ENCODE data around the gene ZNF474.

The ZNF474 gene

DNA sequence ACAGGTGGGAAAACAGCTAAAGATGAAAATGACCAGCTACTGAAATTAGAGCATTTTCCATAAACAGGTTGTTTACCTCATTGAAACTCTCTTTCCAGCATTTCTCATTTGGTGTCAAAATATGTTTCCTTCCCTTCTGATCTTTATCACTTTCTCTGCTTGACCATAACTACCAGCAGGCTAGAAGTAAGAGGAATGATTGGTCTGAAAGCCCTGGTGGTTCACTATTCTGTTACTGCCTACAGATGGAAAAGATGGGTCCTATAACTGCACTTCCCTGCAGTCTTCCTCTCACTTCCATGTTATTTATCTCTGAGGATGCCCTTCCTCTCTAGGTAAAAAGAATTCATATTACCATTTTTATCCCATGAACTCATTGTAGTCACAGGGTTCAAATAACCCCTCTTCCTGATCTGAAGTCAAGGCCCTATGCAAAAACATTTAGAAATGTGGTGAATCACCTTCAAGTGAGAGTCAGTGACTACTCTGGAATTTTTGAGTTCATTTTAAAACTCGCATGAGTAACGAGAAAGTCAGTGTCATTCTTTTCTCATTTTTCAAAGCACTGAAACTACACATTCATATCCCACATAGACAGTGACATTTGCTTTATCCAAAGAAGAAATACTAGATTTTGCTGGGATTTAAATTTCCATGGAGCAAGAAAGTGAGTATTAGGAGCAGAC lies 51.7 kb downstream of the ZNF474 start:
- peak; percentile 56 for DNase-seq (ENCODE audit: low read depth)

DNA sequence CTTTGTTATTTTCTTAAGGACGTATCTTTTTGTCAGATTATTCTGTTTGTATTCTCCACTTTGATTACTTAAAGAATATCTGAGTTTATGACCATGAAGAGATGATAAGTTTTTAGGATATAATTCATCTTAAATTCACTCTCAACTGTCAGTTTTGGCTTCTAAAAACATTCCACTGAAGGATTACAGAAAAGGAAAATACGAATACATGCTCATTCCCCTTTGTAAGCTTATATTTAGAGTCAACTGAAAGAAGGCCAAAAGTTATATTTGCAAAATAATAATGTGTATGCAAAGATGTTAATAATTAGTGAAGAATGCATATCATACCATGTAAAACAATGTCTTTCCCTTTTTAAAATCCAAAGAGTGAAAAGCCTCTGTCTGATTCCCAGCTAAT lies 52.5 kb downstream of the ZNF474 start:
- DNase-seq (ENCODE audit: low read depth) = no peak

GRCh38 chr5:122182491-122182921 lies 53.2 kb downstream of the ZNF474 start:
- DNase-seq (ENCODE audit: low read depth) = peak; percentile 85

DNA sequence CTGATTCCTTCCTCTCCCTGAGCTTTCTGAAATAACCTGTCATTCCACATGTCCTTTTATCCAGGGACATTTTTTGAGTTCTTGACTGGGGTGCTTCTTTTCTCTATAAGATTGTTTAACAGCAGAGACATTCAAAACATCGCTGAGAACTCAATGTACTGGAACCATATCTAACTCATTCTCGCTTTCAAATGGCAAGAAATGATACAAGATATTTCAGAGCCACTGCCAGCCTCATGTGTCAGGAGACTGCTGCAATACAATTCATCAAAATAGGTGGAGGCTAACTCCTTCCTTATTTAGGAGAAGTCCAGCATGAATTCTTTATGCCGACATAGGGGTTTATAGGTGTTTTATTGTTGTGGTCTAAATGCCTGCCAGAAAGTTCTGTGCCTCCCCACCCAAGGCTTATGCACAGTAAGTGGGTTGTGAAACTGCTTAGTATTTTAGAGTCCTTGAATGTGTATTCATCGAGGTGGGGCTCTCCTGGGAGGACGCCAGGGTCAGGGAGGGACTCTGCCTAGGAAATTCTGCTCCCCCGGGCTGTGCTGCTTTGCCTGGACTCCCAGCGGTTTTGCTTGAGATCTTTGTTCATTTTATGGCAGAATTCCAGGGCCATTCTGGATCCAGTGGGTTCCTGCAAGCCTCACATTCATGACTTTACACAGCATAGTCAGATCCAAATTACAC lies 53.9 kb downstream of the ZNF474 start:
- peak; percentile 67 for DNase-seq (ENCODE audit: low read depth)

- DNase-seq (ENCODE audit: low read depth) = no peak
Observed at GRCh38 chr5:122183788-122184170, 54.4 kb downstream of the ZNF474 start.

- DNase-seq (ENCODE audit: low read depth) = no peak
Observed at GRCh38 chr5:122184676-122185255, 55.4 kb downstream of the ZNF474 start.

GRCh38 chr5:122187426-122187825 lies 58.1 kb downstream of the ZNF474 start:
- DNase-seq (ENCODE audit: low read depth) = no peak

GRCh38 chr5:122190156-122190555 lies 60.8 kb downstream of the ZNF474 start:
- DNase-seq (ENCODE audit: low read depth) = no peak

DNA sequence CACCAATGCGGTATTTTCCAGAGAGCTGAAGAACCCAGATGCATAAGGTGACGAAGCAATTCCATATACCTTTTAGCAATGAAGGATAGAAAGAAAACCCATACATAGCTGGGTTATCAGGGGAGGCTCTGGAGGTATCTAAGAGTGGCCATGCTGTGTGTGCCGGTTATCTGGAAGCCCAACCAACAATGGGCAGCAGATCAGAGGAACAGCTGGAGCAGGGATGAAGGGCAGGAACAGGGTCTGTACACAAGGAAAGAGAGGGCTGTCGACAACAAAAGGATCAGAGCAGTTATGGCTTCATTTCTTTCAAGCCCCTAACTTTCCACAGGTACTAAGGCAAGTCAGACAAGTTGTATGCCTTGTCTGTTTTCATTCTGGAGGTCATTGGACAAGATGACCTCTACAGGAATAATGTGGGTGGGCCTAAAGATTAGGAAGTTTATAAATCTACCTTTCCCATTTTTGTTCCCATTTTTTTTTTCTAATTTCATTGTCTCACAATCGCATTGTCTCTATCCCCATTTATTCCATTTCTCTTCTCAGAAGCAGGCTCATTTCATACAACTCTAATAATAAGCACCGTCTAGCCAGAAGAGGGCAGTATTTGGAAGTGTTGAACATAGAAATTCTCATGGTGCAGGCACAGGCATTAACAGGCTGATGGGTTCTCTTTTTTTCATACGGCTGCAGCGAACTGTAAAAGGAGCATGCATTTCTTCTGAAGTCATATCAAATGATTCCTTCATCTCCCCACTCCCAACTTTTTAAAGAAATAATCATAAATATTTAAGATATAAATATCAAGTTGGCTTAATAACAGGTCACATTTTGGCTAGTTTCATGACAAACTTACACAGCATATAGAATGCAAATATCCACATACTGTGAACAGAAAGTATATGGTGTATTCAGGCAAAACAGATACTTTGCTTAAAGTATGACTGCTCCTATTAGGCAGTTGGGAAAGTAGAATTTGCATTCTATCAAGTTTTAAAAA lies 63.5 kb downstream of the ZNF474 start:
- DNase-seq (ENCODE audit: low read depth) = peak; percentile 57

DNA sequence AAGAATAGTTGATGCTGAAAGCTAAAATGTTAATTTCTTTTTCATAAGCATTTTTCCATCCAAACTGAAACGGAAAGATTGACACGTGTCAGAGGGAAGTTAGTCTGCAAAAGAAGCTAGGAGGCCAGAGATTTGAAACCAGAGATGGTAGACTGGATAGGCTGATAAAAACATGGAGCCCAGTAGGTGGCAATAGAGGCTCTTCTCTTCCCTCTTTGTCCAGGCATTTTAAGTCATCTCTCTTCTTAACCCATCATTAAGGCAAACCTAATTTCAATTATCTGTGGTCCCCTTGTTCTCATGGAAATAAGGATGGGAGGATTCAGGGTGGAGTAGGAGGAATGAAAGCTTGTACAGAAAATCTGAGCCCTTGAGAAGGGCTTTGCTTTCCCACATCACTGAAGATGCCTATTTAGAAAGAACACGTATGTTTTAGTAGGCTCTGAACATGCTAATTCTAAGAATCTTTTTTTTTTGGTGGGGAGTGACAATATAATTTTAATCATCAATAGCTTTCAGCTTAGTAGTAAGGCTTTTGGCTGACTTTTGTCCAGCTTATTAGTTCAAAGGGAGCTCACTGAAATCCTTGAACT lies 66.6 kb downstream of the ZNF474 start:
- peak; percentile 51 for DNase-seq (ENCODE audit: low read depth)

DNA sequence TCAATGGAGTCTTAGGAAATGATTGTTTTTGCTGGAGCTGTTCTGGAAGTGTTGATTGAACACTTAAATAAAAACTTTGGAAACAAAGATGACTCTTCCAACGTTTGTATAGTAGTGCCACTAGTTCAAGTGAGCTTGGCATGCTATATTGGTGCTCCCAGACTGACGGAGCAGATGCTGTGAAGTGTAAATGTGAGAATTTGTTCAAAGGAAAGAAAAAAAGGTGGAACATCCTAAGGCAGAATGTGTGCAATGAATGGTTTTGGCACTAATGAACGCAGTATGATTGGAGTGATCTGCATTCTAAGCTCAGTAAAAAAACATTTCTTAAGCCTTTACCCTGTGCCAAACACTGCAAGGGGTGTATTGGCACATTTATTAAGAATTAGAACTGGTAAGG lies 69.8 kb downstream of the ZNF474 start:
- no peak for DNase-seq (ENCODE audit: low read depth)

DNA sequence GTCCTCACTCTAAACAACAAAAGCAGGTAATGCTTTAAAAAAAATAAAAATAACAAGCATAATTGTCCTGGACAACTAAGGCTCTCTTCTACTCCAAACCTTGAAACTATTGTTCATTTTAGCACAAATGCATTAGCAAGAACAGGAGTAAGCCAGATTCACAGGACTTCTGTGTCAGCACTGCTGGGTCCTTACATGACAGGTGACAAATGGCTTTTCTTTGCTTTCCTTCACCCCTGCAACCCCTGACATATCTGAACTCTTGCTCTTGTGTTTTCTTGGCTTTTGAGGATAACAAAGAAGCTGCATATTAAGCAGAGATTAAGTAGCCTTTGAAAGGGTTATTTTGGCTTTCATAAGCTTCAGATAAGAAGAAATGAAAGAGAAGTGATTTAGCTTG lies 71.1 kb downstream of the ZNF474 start:
- no peak for DNase-seq (ENCODE audit: low read depth)

- DNase-seq (ENCODE audit: low read depth) = no peak
Observed at GRCh38 chr5:122200865-122201264, 71.5 kb downstream of the ZNF474 start.

DNA sequence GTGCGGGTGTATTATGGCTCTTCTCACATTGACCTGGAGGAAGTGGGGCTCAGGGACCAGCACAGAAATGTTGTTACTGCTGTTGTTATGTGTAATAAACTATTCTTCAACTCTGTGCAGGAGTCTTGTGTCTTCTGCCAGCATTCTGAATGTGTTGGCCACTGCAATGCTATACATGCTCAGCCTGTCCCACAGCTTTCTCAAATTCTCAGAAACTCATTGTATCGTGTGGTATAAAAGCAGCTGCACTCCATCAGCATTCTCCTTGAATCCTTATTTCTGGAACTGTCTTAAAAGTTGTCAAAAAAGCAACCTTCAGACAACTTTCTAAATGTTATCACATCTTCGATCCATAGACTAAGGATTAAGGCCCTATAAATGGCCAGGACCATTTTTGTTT lies 72.0 kb downstream of the ZNF474 start:
- DNase-seq (ENCODE audit: low read depth) = no peak

GRCh38 chr5:122202952-122203351 lies 73.6 kb downstream of the ZNF474 start:
- no peak for DNase-seq (ENCODE audit: low read depth)
